Superior temporal gyrus (tissue), 1 donor: ENCODE measurements around the gene TMCC2.
"Not testable (repeated sequence)": the region's sequence is repeated elsewhere in the genome, so short reads cannot be mapped to it uniquely, and the experiment has no call there.

Source experiments
- DNase-seq: peaks from one replicate; pipeline ENCODE4 v3.0.0-alpha.2; 2016; ENCODE audit errors: extremely low spot score

Gene TMCC2, protein sequence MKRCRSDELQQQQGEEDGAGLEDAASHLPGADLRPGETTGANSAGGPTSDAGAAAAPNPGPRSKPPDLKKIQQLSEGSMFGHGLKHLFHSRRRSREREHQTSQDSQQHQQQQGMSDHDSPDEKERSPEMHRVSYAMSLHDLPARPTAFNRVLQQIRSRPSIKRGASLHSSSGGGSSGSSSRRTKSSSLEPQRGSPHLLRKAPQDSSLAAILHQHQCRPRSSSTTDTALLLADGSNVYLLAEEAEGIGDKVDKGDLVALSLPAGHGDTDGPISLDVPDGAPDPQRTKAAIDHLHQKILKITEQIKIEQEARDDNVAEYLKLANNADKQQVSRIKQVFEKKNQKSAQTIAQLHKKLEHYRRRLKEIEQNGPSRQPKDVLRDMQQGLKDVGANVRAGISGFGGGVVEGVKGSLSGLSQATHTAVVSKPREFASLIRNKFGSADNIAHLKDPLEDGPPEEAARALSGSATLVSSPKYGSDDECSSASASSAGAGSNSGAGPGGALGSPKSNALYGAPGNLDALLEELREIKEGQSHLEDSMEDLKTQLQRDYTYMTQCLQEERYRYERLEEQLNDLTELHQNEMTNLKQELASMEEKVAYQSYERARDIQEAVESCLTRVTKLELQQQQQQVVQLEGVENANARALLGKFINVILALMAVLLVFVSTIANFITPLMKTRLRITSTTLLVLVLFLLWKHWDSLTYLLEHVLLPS

DNA sequence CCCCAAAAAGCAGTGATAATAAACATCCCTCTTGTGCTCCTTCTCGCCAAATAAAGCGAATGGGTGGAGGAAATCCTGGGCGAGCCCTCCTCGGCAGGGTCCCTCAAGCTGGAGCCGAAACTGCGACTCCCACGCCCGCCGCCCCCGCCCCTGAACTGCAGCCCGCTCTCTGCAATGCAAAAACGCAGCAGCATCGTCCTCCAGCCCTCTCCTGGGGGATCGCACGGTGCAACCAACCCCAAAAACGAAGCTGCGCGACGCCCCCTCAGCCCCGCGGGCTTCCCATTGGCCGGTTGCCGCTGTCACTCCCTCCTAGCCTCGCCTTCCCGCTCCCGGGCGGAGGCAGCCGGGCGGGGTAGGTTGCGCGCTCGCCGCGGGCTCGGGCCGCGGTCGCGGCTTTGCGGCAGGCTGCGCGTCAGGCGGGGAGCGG lies at the start of gene TMCC2:
Gene TMCC2 (plus strand): TSS at position 363 of the 430 bp plus-strand sequence. CDS start 619 bp downstream, outside the sequence.
- DNase-seq: peak; percentile 97

DNA sequence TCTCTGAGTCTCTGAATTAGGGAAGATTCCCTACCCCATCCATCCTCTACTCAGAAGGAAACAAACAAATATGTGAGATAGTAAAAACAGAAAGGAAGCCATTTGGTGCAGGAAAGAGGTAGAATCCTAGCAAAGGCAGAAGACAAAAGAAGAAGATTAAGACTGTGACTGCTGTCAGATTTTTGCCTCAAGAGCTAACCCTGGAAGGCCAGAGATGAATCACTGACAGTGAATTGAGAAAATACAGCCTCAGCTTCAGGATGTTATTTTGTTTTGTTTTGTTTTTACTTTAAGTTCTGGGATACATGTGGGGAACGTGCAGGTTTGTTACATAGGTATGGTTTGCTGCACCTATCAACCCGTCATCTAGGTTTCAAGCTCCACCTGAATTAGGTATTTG lies 47.9 kb upstream of the TMCC2 start:
- no peak for DNase-seq

DNA sequence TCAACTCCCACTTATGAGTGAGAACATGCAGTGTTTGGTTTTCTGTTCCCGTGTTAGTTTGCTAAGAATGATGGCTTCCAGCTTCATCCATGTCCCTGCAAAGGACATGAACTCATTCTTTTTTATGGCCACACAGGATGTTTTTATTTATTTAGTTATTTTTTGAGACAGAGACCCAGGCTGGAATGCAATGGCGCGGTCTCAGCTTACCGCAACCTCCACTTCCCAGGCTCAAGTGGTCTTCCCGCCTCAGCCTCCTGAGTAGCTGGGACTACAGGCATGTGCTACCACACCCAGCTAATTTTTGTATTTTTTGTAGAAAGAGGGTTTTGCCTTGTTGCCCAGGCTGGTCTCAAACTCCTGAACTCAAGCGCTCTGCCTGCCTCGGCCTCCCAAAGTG lies 47.4 kb upstream of the TMCC2 start:
- DNase-seq: not testable (repeated sequence)

DNA sequence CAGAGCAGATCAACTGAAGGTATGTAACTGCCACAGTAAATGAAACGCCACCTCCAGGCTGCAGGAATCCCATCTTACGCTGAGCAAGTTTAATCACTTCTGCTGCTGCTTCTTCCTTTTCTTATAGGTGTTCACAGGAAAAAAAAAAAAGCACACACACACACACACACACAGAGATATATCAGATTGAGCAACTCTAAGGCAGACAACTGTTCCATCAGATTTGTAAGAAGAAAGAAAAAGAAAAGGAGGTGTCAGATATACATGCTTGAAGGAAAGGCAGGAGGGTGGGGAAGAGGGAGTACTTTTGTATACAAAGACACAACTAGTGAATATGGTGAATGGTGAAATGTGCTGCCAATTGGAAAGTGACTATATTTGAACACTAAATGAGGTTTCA lies 44.8 kb upstream of the TMCC2 start:
- no peak for DNase-seq

DNA sequence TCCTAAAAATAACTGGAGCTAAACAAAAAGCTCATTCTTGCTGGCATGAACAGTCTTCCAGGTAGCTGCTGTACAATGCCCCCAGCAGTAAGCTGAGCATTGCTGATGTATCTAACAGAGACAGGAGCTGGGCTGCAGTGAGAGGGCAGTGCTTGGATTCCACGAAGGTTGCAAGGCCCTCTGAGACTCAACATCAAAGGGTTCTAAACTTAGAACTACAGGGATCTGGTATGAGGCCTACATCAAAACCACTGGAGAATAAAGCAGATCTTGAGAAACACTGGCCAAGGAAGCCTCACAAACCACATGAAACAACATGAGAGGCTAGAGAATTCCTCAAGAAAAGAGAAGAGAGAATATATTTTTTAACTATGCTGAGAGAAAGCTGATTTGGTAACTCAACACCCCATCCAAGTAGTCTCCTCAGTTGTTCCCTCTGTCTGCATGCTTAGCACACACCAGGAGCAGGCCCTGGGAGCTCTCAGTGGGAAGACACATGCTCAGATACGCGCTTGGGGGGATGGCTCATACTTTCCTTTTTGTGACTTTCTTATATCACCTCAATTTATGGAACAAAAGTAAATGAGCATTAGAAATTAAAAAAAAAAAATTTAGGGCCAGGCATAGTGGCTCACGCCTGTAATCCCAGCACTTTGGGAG lies 43.9 kb upstream of the TMCC2 start:
- no peak for DNase-seq

DNA sequence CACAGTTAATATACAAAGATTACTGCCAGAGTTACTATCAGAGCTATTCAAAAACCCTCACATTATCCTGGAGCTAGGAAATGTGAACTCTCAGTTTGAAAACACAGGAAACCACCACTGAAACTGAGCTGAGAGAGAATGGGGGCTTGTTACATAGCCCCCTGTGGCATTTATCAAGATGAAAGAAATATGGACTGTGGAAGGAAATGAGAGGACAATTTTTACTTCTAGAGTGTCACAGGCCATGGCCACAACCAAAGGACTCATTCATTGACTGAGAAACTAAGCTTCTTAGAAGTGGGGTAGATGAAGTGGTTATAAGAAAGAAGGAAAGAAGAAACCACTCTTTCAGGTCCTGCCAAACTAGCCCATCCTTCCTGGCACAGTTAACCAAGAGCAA lies 41.6 kb upstream of the TMCC2 start:
- no peak for DNase-seq

DNA sequence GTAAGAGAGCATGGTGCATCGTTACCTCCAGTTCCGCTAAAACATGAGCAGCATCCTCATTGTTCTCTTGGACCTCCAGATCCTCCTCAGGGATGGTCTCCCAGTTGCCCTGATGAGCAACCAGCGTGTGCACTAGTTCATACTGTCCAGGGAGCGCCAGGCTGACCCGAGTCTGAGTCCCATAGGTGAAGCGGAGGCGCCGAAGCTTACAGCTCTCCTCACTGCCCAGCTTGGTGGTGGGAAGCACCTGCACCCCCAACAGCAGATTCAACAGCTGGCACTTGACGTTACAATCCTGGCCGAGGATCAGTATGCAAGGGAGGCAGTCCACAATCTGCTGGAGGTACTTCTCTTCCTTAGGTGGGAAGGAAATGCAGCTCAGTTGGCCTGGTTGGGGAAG lies 40.3 kb upstream of the TMCC2 start:
- no peak for DNase-seq

DNA sequence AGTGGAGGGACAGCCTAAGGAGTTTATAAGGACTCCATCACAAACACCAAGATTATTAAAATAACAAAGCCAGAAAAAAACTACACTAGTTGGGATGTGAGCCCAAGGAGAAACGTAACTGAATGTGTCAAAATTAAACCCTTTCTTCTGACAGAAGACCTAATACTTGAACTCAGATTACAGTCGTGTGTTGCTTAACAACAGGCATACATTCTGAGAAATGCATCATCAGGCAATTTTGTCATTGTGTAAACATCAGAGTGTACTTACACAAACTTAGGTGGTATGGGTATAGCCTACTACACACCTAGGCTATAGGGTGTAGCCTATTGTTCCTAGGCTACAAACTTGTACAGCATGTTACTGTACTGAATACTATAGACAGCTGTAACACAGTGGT lies 39.6 kb upstream of the TMCC2 start:
- DNase-seq: no peak

DNA sequence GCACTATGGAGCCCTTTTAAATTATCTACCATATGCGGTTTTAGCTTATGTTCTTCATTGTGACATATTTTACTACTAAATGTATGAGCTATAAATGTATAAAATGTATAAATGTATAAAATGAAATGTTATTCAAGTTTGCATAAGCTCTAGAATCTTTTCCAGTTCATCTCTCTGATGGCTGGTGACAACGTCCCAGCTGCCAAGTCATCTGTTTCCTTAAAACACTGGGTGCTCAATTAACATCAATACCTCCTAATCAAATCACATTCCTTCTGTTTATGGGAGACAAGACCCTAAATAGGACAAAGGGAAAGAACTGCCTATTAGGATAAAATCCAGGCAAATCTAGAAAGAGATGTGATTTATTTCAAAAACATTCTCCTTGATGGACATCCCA lies 39.1 kb upstream of the TMCC2 start:
- DNase-seq: no peak

DNA sequence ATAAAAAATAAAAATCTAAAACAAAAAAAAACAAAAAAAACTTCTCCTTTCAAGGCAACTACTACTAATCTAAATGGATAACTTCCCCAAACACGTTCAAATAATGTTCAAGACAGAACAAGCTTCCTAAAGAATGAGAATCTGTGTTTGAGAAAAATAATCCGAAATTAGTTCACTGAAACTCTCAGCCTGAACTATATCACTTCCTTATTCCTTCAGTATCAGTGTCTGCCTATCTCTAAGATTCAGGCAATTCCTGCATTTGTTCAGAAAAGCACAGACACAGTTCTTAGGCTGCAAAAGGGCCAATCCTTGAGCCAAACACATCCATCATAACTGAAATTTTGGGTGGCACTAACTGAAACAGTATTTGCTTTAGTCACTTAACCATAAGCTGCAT lies 38.6 kb upstream of the TMCC2 start:
- no peak for DNase-seq

DNA sequence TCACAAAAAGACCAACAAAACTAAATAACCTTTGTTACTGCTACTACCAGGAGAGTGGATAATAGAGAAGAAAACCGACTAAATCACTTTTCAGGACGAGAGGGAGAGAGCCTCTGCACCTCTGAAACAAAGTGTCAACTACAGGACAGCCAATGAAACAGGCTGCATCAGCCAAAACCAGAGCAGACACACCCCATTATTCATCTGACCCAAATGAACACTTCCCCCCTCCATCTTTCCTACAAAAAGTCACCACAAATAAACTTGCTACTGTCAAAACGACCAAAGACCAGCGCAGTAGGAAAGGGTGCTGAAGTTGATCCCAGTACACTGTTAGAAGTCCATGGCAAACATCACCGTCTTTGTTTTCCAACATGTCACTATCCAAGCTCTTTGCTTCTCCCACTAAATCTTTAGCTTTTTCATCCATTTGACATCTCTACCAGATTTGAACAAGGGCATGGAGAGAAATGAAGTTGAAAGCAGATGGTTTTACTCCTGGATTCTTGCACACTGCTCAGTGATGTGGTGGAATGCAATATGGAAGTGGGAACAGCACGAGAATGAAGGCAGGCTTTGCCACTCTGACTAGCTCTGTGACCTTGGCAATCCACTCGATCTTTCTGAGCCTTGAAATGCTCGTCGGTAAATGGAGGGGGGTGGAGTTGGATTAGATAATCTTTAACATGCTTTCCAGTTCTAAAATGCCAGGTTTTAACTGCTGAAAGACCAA lies 36.7 kb upstream of the TMCC2 start:
- no peak for DNase-seq

DNA sequence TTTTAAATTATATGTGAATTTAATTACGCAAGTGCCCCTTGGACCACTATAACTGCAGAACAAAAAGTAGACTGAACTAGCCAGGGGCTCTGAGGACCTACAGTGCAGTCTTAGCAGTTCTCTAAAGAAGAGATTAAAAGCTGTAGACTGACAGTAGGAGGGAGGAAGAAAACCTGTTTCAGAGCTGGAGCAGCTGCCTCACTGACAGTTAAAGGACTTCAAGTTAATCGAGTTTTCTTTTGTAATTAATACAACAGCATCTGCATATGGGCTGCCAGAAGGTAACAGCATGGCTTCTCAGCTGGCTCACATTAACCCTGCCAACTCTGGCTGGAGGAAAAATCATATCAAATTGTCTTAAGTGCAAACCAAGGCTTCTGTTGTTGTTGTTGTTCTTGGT lies 36.1 kb upstream of the TMCC2 start:
- no peak for DNase-seq

DNA sequence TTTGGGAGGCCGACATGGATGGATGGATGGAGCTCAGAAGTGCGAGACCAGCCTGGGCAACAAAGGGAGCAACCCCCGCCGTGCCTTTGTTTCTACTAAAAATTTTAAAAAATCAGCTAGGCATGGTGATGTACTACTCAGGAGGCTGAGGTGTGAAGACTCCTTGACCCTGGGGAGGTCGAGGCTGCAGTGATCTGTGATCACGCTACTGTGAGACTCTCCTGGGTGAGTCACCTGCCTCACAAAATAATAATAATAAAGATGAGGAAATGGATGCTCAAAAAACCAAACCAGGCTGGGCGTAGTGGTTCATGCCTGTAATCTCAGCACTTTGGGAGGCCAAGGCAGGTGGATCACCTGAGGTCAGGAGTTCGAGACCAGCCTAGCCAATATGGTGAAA lies 35.5 kb upstream of the TMCC2 start:
- no peak for DNase-seq

DNA sequence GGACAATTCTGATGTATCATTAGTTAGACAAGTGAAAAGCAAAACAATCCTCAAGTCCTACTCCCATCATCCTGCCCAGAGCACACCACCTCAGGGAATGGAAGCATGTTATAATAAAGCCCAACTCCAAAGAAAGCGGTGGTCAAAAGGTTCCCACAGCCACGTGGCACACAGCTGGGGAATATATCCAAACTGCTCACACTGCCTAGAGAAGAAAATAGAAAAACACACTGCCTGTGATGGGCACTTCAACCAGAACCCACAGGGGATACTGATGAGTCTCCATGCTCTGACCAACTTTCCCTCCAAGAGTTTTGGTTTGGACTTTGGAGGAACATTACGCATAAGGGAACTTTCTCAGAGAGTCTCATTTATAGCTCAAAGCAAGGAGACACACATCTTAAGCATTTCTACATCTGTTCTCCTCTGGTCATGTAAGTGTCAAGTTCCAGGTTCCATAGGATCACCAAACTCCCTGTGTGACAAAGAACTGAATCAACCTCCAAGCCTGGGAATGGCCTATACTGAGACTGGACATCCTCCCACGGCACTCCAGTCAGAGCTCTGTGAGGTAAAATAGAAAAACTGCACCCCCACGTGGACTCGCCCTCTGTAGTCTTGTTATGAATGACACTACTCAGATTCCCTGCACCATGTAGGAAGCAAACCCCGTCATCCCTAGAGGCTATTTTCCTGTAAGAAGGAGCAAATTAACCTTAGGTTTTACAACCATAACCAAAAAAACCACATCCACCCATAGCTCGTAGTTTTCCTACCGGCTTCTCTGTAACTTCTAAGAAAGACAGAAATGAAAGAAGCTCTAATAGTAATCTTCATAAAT lies 28.4 kb upstream of the TMCC2 start:
- no peak for DNase-seq

DNA sequence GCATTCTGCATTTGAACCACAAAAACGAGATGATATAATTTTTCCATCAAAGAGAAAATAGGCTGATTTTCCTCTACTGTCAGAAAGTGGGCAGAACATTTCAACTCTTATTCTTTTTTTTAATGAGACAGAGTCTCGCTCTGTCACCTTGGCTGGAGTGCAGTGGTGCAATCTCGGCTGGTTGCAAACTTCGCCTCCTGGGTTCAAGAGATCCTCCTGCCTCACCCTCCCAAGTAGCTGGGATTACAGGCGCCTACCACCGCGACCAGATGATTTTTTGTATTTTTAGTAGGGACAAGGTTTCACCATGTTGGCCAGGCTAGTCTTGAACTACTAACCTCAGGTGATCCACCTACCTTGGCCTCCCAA lies 27.8 kb upstream of the TMCC2 start:
- no peak for DNase-seq

DNA sequence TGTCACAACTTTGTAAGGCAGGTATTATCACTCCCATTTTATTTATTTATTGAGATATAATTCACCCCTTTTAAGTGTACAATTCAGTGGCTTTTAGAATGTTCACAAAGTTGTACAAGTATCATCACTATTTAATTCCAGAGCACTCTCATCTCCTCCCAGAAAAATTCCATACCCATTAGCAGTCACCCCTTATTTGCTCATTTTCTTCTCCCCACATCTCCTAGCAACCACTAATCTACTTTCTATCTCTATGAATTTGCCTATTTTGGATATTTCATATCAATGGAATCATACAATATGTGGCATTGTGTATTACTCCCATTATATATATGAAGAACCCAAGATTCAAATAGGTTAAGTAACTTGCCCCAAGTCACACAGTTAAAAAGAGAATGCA lies 23.2 kb upstream of the TMCC2 start:
- no peak for DNase-seq

DNA sequence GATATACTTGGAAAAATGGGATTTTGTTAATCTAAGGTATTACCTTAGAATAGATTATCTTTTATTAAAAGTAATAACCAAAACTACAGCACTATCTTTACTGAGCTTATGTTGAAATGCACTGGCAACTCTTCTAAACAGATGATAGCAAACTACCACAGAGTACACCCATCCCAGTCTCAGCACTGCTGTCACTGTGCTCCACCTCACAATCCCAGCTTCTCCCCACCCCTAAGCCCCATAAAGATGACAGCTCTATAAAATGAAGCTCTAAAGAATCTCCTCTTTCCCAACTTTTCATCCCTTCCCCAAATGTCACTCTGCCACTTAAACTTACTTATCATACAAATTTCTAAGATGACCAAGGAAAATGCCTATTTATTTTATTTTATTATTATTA lies 22.7 kb upstream of the TMCC2 start:
- DNase-seq: no peak

DNA sequence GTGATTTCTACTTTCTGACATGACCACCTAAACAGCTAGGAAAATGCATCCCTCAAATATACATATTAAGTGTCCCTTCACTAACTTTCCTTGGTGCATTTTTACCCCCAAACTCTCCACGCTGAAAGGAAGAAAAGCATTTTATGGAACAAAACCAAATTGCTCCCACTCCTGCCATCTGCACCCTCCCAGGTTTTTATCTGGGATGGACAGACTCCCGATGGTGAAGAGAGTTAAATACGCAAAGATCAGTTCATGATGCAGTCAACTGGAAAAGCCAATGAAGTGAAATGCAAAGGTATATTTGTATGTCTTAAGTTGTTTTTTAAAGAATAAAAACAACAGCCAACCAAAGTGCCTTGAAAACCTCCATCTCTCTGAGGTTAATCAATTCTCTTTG lies 18.9 kb upstream of the TMCC2 start:
- DNase-seq: no peak

DNA sequence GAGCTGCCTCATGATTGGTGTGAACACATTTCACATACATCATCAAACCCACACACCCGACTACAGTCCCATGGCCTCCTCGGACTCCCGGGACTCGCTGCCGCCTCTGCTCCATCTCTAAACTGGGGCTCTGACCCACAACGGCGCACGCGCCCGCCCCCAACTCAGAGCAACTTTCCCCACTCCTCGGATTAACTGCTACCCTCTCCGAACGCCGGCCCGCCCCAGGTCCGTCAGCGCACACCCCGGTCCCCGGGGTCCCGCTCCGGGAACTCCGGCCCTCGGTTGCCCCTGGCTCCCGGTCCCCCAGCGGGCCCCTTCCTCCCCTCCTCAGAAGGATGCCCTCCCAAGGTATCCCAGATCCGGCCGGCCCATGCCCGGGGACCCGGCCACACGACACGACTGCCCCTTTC lies 17.0 kb upstream of the TMCC2 start:
- no peak for DNase-seq

DNA sequence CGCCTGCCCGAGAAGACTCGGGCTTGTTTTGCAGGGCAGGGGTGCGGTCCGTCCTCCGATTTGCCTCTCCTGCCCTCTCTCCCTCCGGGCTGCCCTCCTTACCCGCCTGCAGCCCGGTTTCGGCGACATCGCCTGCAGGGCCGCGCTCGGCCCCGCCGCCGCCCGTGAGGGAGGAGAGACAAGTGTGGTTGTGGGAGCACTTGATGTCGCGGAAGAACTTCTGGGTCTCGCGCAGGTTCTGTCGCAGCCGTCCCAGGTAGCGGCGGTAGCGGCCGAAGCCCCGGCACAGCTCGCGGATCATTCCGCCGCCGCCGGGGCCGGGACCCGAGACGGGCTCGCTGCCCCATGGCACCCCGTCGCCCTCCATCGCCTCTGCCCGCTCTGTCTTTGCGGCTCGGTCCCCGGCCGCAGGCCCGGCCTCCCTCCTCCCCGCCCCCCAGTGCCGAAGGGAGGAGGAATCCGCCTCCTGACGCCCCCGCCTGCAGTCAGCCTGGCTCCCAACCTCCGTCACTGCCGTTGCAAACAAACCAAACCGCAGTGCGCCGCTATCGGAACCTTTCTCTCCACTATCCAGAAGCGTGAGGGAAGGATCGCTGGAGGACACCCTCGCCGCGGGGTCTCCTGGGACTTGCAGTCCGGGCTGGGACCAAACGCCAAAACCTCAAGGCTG lies 16.4 kb upstream of the TMCC2 start, which contains the start of gene DSTYK:
Gene DSTYK (minus strand): TSS at position 534 of the 670 bp plus-strand sequence. CDS start 167 bp downstream, at position 367.
- DNase-seq: peak; percentile 98
